ENCODE results near the gene IER5L. TPM values are rescaled to one million over a fixed set of nuclear protein-coding genes. Genes with fewer than 3 reads are reported as not detected.

The IER5L gene
- total RNA-seq, 1 donor from 2014 or later = 36.0 TPM

DNA sequence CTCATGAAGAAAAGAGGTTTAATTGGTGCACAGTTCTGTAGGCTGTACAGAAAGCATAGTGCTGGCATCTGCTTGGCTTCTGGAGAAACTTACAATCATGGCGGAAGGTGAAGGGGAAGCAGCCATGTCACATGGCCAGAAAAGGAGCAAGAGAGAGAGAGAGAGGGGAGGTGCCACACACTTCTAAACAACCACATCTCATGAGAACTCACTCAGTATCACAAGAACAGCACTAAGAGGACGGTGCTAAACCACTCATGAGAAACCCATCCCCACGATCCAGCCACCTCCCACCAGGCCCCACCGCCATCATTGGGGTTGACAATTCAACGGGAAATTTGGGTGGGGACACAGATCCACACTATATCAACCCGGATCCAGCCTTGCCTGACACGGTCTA, 28.8 kb upstream of the IER5L start:
- peaks cover 6% of the 10 kb centered on the region for H3K4me1 Mint-ChIP-seq (ENCODE audit: low read depth, unreplicated experiment)
- DNase-seq = no peak
- H3K36me3 Mint-ChIP-seq (ENCODE audit: unreplicated experiment) = no peaks in the 10 kb centered on the region
- no peak overlapping the region for H3K27ac Mint-ChIP-seq (ENCODE audit: unreplicated experiment)
- H3K27me3 Mint-ChIP-seq (ENCODE audit: unreplicated experiment) = no peaks in the 10 kb centered on the region
- no peak overlapping the region for H3K4me3 Mint-ChIP-seq (ENCODE audit: unreplicated experiment)
- TF ChIP-seq, protein P1, sequence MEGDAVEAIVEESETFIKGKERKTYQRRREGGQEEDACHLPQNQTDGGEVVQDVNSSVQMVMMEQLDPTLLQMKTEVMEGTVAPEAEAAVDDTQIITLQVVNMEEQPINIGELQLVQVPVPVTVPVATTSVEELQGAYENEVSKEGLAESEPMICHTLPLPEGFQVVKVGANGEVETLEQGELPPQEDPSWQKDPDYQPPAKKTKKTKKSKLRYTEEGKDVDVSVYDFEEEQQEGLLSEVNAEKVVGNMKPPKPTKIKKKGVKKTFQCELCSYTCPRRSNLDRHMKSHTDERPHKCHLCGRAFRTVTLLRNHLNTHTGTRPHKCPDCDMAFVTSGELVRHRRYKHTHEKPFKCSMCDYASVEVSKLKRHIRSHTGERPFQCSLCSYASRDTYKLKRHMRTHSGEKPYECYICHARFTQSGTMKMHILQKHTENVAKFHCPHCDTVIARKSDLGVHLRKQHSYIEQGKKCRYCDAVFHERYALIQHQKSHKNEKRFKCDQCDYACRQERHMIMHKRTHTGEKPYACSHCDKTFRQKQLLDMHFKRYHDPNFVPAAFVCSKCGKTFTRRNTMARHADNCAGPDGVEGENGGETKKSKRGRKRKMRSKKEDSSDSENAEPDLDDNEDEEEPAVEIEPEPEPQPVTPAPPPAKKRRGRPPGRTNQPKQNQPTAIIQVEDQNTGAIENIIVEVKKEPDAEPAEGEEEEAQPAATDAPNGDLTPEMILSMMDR (IDR thresholded peaks at IDR 0.05; ENCODE audit: partially characterized antibody, unreplicated experiment) = no peak
- H3K9me3 Mint-ChIP-seq (ENCODE audit: unreplicated experiment) = no peaks in the 10 kb centered on the region

- Mint-ChIP-seq H3K27ac (ENCODE audit: unreplicated experiment) (no peak overlapping the region), H3K36me3 (ENCODE audit: unreplicated experiment) (no peaks in the 10 kb centered on the region), H3K27me3 (ENCODE audit: unreplicated experiment) (no peaks in the 10 kb centered on the region), H3K4me1 (ENCODE audit: low read depth, unreplicated experiment) (peaks cover 3% of the 10 kb centered on the region), H3K9me3 (ENCODE audit: unreplicated experiment) (no peaks in the 10 kb centered on the region), H3K4me3 (ENCODE audit: unreplicated experiment) (no peak overlapping the region)
- no peak for DNase-seq
- TF ChIP-seq, protein P1 (IDR thresholded peaks at IDR 0.05; ENCODE audit: partially characterized antibody, unreplicated experiment) = no peak
Observed at GRCh38 chr9:129206401-129206800, 28.3 kb upstream of the IER5L start.

DNA sequence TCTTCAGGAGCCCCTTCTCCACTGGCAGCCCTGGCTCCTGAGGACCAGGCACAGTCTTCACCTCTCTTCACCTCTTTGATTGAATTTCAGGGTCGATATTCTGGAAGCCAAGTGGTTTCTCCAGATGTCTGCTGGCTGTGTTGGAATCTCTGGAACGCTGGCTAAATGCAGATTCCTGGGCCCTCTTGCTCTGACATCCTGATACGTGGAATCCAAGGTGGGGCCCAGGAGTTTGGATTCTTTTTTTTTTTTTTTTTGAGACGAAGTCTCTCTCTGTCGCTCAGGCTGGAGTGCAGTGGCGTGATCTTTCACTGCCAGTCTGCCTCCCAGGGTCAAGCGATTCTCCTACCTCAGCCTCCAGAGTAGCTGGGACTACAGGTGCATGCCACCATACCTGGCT, 26.8 kb upstream of the IER5L start:
- Mint-ChIP-seq H3K27me3 (ENCODE audit: unreplicated experiment) (peaks cover 2% of the 10 kb centered on the region), H3K4me1 (ENCODE audit: low read depth, unreplicated experiment) (no peaks in the 10 kb centered on the region), H3K9me3 (ENCODE audit: unreplicated experiment) (peaks cover 2% of the 10 kb centered on the region), H3K4me3 (ENCODE audit: unreplicated experiment) (no peak overlapping the region), H3K36me3 (ENCODE audit: unreplicated experiment) (no peaks in the 10 kb centered on the region), H3K27ac (ENCODE audit: unreplicated experiment) (no peak overlapping the region)
- TF ChIP-seq, protein P1 (IDR thresholded peaks at IDR 0.05; ENCODE audit: partially characterized antibody, unreplicated experiment) = no peak
- no peak for DNase-seq

- Mint-ChIP-seq H3K36me3 (ENCODE audit: unreplicated experiment) (no peaks in the 10 kb centered on the region), H3K4me3 (ENCODE audit: unreplicated experiment) (no peak overlapping the region), H3K9me3 (ENCODE audit: unreplicated experiment) (peaks cover 2% of the 10 kb centered on the region), H3K27me3 (ENCODE audit: unreplicated experiment) (peaks cover 4% of the 10 kb centered on the region), H3K27ac (ENCODE audit: unreplicated experiment) (no peak overlapping the region), H3K4me1 (ENCODE audit: low read depth, unreplicated experiment) (peaks cover 1% of the 10 kb centered on the region)
- no peak for DNase-seq
- TF ChIP-seq, protein P1 (IDR thresholded peaks at IDR 0.05; ENCODE audit: partially characterized antibody, unreplicated experiment) = no peak
Observed at GRCh38 chr9:129203556-129203909, 25.5 kb upstream of the IER5L start.

GRCh38 chr9:129202613-129203555, 24.8 kb upstream of the IER5L start:
- Mint-ChIP-seq H3K27me3 (ENCODE audit: unreplicated experiment) (peaks cover 6% of the 10 kb centered on the region), H3K27ac (ENCODE audit: unreplicated experiment) (peak overlapping the region; percentile 52), H3K9me3 (ENCODE audit: unreplicated experiment) (peaks cover 2% of the 10 kb centered on the region), H3K4me3 (ENCODE audit: unreplicated experiment) (peak overlapping the region; percentile 79), H3K4me1 (ENCODE audit: low read depth, unreplicated experiment) (peaks cover 3% of the 10 kb centered on the region), H3K36me3 (ENCODE audit: unreplicated experiment) (no peaks in the 10 kb centered on the region)
- peak; percentile 91 for DNase-seq
- TF ChIP-seq, protein P1 (IDR thresholded peaks at IDR 0.05; ENCODE audit: partially characterized antibody, unreplicated experiment) = no peak
